ENCODE results near the gene MANEAL.

The MANEAL gene

GRCh38 chr1:37782491-37782890 lies 11.2 kb upstream of the MANEAL start:
- no peak for DNase-seq

- DNase-seq = no peak
Observed at GRCh38 chr1:37792943-37793686, 532 bp upstream of the MANEAL start.

GRCh38 chr1:37794372-37795339 lies 1.0 kb downstream of the MANEAL start:
- DNase-seq = peak; percentile 12

GRCh38 chr1:37795340-37796125 lies 1.9 kb downstream of the MANEAL start:
- DNase-seq = no peak

GRCh38 chr1:37797750-37798345 lies 4.2 kb downstream of the MANEAL start:
- DNase-seq = no peak

- no peak for DNase-seq
Observed at GRCh38 chr1:37802439-37802838, 8.8 kb downstream of the MANEAL start.

- no peak for DNase-seq
Observed at GRCh38 chr1:37807220-37807554, 13.5 kb downstream of the MANEAL start.

- peak; percentile 89 for DNase-seq
Observed at GRCh38 chr1:37807555-37808368, 14.1 kb downstream of the MANEAL start, which contains the start of the genes C1orf122 and YRDC. TSS of gene C1orf122 (plus strand) at chr1:37807790. CDS start at chr1:37808405, 615 bp downstream. TSS of gene YRDC (minus strand) at chr1:37808208. CDS start at chr1:37808180, 28 bp downstream.

- peak; percentile 78 for DNase-seq
Observed at GRCh38 chr1:37808369-37809319, 15.0 kb downstream of the MANEAL start.

- DNase-seq = no peak
Observed at GRCh38 chr1:37809942-37810341, 16.3 kb downstream of the MANEAL start.

- peak; percentile 60 for DNase-seq
Observed at GRCh38 chr1:37811027-37811655, 17.5 kb downstream of the MANEAL start.

GRCh38 chr1:37813529-37814145 lies 20.0 kb downstream of the MANEAL start:
- no peak for DNase-seq

- no peak for DNase-seq
Observed at GRCh38 chr1:37814252-37814651, 20.6 kb downstream of the MANEAL start.

GRCh38 chr1:37817481-37817880 lies 23.8 kb downstream of the MANEAL start:
- DNase-seq = no peak

GRCh38 chr1:37821481-37821880 lies 27.8 kb downstream of the MANEAL start:
- no peak for DNase-seq

- DNase-seq = no peak
Observed at GRCh38 chr1:37822906-37823815, 29.5 kb downstream of the MANEAL start.

GRCh38 chr1:37824001-37824400 lies 30.4 kb downstream of the MANEAL start:
- DNase-seq = no peak

- DNase-seq = no peak
Observed at GRCh38 chr1:37825506-37825905, 31.9 kb downstream of the MANEAL start.
